Measurements from ENCODE around the gene RCC2.

Gene RCC2

DNA sequence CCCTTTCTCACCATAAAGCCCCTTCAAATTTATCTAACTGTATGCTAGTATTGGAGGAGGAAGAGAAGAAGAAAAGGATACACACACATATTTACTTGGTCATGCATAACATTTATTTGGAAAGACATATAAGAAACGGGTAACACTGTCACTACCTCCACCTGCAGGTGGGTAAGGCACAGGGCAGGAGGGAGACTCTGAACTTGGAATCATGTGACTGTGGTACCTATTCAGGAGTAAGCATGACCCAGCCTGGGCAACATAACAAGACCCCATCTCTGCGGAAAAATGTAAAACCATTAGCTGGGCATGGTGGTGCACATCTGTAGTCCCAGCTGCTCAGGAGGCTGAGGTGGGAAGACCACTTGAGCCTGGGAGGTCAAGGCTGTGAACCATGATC, 68.9 kb downstream of the RCC2 start:
- no peak overlapping the region for H3K4me3 ChIP-seq (ENCODE audit: low read depth, low read length)
- TF ChIP-seq, protein P1, sequence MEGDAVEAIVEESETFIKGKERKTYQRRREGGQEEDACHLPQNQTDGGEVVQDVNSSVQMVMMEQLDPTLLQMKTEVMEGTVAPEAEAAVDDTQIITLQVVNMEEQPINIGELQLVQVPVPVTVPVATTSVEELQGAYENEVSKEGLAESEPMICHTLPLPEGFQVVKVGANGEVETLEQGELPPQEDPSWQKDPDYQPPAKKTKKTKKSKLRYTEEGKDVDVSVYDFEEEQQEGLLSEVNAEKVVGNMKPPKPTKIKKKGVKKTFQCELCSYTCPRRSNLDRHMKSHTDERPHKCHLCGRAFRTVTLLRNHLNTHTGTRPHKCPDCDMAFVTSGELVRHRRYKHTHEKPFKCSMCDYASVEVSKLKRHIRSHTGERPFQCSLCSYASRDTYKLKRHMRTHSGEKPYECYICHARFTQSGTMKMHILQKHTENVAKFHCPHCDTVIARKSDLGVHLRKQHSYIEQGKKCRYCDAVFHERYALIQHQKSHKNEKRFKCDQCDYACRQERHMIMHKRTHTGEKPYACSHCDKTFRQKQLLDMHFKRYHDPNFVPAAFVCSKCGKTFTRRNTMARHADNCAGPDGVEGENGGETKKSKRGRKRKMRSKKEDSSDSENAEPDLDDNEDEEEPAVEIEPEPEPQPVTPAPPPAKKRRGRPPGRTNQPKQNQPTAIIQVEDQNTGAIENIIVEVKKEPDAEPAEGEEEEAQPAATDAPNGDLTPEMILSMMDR (IDR thresholded peaks at IDR 0.05; ENCODE audit: borderline replicate concordance, insufficient read depth, low read depth, low read length), result peak; percentile 31; the same call in 1 of the 2 replicates

DNA sequence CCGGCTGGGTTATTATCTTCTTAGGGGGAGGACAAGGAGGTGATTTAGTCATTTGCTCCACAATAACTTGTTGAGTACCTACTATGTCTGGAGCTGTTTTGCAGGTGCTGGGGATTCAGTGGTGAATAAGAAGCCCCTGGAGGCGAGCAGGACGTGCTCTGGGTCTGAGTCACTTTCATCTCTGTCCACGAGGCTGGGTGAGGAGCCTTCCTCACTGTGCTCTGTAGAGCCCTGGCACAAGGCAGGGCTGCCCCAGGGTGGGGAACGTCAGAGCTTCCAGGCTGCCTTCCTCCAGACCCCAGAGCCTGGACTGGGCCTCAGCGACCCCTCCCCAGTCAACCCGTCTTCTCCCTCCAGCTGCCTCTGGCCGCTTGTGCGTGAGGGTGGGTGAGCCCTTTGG, 70.0 kb downstream of the RCC2 start:
- TF ChIP-seq, protein P1 (IDR thresholded peaks at IDR 0.05; ENCODE audit: borderline replicate concordance, insufficient read depth, low read depth, low read length), result no peak
- no peak overlapping the region for H3K4me3 ChIP-seq (ENCODE audit: low read depth, low read length)

GRCh38 chr1:17365293-17365692, 74.2 kb downstream of the RCC2 start:
- no peak overlapping the region for H3K4me3 ChIP-seq (ENCODE audit: low read depth, low read length)
- TF ChIP-seq, protein P1 (IDR thresholded peaks at IDR 0.05; ENCODE audit: borderline replicate concordance, insufficient read depth, low read depth, low read length), result no peak

- TF ChIP-seq, protein P1 (IDR thresholded peaks at IDR 0.05; ENCODE audit: borderline replicate concordance, insufficient read depth, low read depth, low read length), result no peak
- H3K4me3 ChIP-seq (ENCODE audit: low read depth, low read length), result no peak overlapping the region
These were observed 75.7 kb downstream of the RCC2 start for GRCh38 chr1:17363771-17364170.

DNA sequence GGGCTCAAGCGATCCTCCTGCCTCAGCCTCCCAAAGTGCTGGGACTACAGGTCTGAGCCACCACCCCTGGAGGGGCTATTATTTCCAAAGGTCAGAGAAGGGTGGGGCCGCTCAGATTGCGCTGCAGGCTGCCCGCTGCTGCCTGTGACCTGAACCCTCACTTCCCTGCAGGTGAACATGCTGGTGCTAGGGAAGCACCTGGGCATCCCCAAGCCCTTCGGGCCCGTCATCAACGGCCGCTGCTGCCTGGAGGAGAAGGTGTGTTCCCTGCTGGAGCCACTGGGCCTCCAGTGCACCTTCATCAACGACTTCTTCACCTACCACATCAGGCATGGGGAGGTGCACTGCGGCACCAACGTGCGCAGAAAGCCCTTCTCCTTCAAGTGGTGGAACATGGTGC, 76.1 kb downstream of the RCC2 start:
- H3K4me3 ChIP-seq (ENCODE audit: low read depth, low read length), result no peak overlapping the region
- TF ChIP-seq, protein P1 (IDR thresholded peaks at IDR 0.05; ENCODE audit: borderline replicate concordance, insufficient read depth, low read depth, low read length), result no peak

DNA sequence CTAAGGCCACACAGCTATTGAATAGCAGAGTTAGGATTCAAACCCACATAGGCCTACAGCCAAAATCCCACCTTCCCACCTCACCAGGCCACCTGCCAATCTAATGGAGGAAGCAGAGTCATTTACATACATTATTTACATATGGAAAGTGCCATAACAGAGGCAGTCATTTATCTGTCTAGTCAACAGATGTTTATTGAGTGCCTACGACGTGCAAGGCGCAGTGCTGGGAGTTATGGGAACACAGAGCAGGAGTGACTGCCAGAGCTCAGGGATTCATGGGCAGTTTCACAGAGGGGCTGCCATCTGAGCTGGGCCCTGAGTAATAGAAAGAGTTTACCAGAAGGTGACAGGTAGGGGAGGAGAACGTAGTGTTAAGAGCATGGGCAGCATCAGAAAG, 77.8 kb downstream of the RCC2 start:
- no peak overlapping the region for H3K4me3 ChIP-seq (ENCODE audit: low read depth, low read length)
- TF ChIP-seq, protein P1 (IDR thresholded peaks at IDR 0.05; ENCODE audit: borderline replicate concordance, insufficient read depth, low read depth, low read length), result no peak

DNA sequence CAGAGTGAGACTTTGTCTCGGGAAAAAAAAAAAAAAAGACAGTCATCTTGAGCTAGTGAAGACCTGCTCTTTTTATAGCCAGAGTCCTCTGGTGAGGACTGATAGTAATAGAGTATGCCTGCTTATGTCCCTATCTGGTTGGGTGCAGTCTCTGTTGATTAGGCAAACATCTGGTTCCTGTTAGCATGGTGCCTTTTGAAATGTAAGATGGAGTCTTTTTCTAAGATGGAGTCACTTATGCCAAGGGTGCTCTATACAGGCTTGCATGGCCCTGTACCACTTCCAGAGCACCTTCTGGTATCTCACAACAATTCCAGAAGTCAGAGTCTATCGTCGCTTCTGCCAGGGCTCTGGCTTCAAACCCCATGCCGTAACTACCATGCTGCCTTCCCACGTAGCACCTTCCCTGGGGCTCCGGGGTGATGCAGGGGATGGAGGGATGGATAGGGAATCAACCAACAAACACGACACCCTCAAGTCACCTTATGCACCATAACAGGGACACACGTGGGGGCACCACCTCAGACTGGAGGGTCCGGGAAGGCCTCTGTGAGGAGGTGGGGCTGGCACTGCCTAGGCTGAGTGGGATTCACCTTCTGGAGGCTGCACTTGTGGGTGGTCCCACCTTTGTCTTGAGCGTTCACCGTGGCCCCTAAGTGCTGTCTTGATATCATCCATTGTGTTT, 79.1 kb downstream of the RCC2 start:
- H3K4me3 ChIP-seq (ENCODE audit: low read depth, low read length), result no peak overlapping the region

More for the DNA sequence above, 79.1 kb downstream of the RCC2 start:
- TF ChIP-seq, protein P1 (IDR thresholded peaks at IDR 0.05; ENCODE audit: borderline replicate concordance, insufficient read depth, low read depth, low read length), result no peak

All from GM12875 (cell line).